H1 (cell line): ENCODE data around the gene ACE. TPM values are rescaled to one million over a fixed set of nuclear protein-coding genes. Genes with fewer than 3 reads are reported as not detected.

ENCODE experiments used
- CTCF ChIA-PET: fragments of 300-600 bp; sonication (Branson Sonifier 250); formaldehyde crosslinking; loops from one replicate; lab custom pipeline; 2021; ENCODE audit not compliant: partially characterized antibody; lab: Charles Lee
- POLR2A ChIA-PET: fragments of 300-600 bp; sonication (Branson Sonifier 250); formaldehyde crosslinking; loops from one replicate; lab custom pipeline; 2021; ENCODE audit warnings: inconsistent platforms; ENCODE audit not compliant: partially characterized antibody; lab: Charles Lee
- DNase-seq, 2 experiments: peaks; one replicate each; pipeline versions ENCODE4 v3.0.0 to v3.0.0-alpha.2; 2010 to 2022; ENCODE audit warnings: low spot score in 2 of 2, low read depth in 1 of 2, mixed read lengths in 1 of 2
- FAIRE-seq: peaks from 2 replicates; lab custom pipeline; 2011; peaks lifted over from hg19 to GRCh38; lab: Jason Lieb, UNC
- H2AFZ ChIP-seq: 2 replicates; pipeline ENCODE4 v1.8.1; 2012; ENCODE audit warnings: low read length, inconsistent platforms
- H2AK5ac ChIP-seq: 2 replicates; pipeline ENCODE4 v1.6.1; 2013; ENCODE audit warnings: low read depth, low read length
- H2BK120ac ChIP-seq: replicated peaks from 2 replicates; pipeline ENCODE3; 2013; ENCODE audit warnings: low read depth, low read length, inconsistent platforms
- H2BK12ac ChIP-seq: 2 replicates; pipeline ENCODE4 v1.6.1; 2013; ENCODE audit warnings: low read depth, low read length
- H2BK15ac ChIP-seq: 2 replicates; pipeline ENCODE4 v1.6.1; 2013; ENCODE audit warnings: low read length
- H2BK20ac ChIP-seq: 2 replicates; pipeline ENCODE4 v1.6.1; 2013; ENCODE audit warnings: low read length
- H2BK5ac ChIP-seq: 2 replicates; pipeline ENCODE4 v1.6.1; 2013; ENCODE audit warnings: low read depth, low read length
- H3K14ac ChIP-seq: 2 replicates; pipeline ENCODE4 v1.6.1; 2013; ENCODE audit warnings: inconsistent platforms; ENCODE audit not compliant: insufficient read length
- H3K18ac ChIP-seq: 2 replicates; pipeline ENCODE4 v1.6.1; 2013; ENCODE audit warnings: low read length; ENCODE audit errors: extremely low read depth
- H3K23ac ChIP-seq: 2 replicates; pipeline ENCODE4 v1.6.1; 2013; ENCODE audit warnings: inconsistent platforms; ENCODE audit not compliant: insufficient read length
- H3K23me2 ChIP-seq: 2 replicates; pipeline ENCODE4 v1.6.1; 2013; ENCODE audit warnings: low read depth, low read length
- H3K27ac ChIP-seq: 2 replicates; pipeline ENCODE4 v1.6.1; 2011; ENCODE audit warnings: low read depth, low read length, inconsistent platforms
- H3K27me3 ChIP-seq, 4 experiments: replicated peaks in 1 of 4; 1 replicate in 1 of 4; 2 replicates in 3 of 4; pipeline versions ENCODE4 v1.6.1 to v1.8.1; 2011 to 2013; ENCODE audit warnings: low read length in 3 of 4, mild to moderate bottlenecking in 3 of 4, inconsistent platforms in 2 of 4, mixed read lengths in 2 of 4, moderate library complexity in 1 of 4; ENCODE audit not compliant: control insufficient read depth in 3 of 4, insufficient read depth in 3 of 4; ENCODE audit errors: extremely low read depth in 1 of 4
- H3K36me3 ChIP-seq, 4 experiments: 2 replicates each; pipeline versions ENCODE4 v1.6.1 to v1.8.1; 2011 to 2013; ENCODE audit warnings: mild to moderate bottlenecking in 4 of 4, low read length in 3 of 4, moderate library complexity in 2 of 4, control low read depth in 1 of 4, inconsistent platforms in 1 of 4; ENCODE audit not compliant: insufficient read depth in 4 of 4, control insufficient read depth in 2 of 4
- H3K4ac ChIP-seq: replicated peaks from 2 replicates; pipeline ENCODE3; 2013; ENCODE audit warnings: low read length, low read depth, mixed read lengths, inconsistent platforms; ENCODE audit not compliant: insufficient read length
- H3K4me1 ChIP-seq, 4 experiments: replicated peaks in 1 of 4; 1 replicate in 1 of 4; 2 replicates in 3 of 4; pipeline versions ENCODE4 v1.6.1 to v1.8.1; 2011 to 2013; ENCODE audit warnings: low read length in 3 of 4, inconsistent platforms in 2 of 4, mixed read lengths in 1 of 4; ENCODE audit not compliant: insufficient read depth in 4 of 4, control insufficient read depth in 3 of 4
- H3K4me2 ChIP-seq, 2 experiments: 2 replicates each; pipeline versions ENCODE4 v1.6.1 to v1.8.1; 2011 to 2013; ENCODE audit warnings: low read depth in 2 of 2, low read length in 2 of 2, control low read depth in 1 of 2, inconsistent platforms in 1 of 2, mild to moderate bottlenecking in 1 of 2; ENCODE audit not compliant: insufficient read depth in 1 of 2
- H3K4me3 ChIP-seq, 4 experiments: fragments of 200-600, 300-600 bp in 1 of 4; sonication (generic), shearing (Covaris generic), sonication (Bioruptor Twin) in 1 of 4; 2 replicates each; pipeline versions ENCODE4 v1.5.1 to v1.8.1; 2011 to 2016; ENCODE audit warnings: low read length in 4 of 4, low read depth in 3 of 4, control low read depth in 2 of 4, inconsistent platforms in 2 of 4, mild to moderate bottlenecking in 2 of 4, mixed read lengths in 1 of 4, moderate library complexity in 1 of 4; ENCODE audit not compliant: insufficient read depth in 2 of 4; ENCODE audit errors: extremely low read depth in 1 of 4
- H3K56ac ChIP-seq: replicated peaks from 2 replicates; pipeline ENCODE3; 2013; ENCODE audit warnings: low read depth, mild to moderate bottlenecking, mixed read lengths, low read length, inconsistent platforms; ENCODE audit not compliant: insufficient read length
- H3K79me1 ChIP-seq: 2 replicates; pipeline ENCODE4 v1.6.1; 2013; ENCODE audit warnings: low read depth, low read length, control low read depth
- H3K79me2 ChIP-seq, 2 experiments: 2 replicates each; pipeline versions ENCODE4 v1.6.1 to v1.8.1; 2012 to 2013; ENCODE audit warnings: low read length in 2 of 2, mild to moderate bottlenecking in 2 of 2, inconsistent platforms in 1 of 2; ENCODE audit not compliant: insufficient read depth in 2 of 2, control insufficient read depth in 1 of 2
- H3K9ac ChIP-seq, 4 experiments: replicated peaks in 1 of 4; 1 replicate in 1 of 4; 2 replicates in 3 of 4; pipeline versions ENCODE4 v1.6.1 to v1.8.1; 2011 to 2013; ENCODE audit warnings: low read depth in 3 of 4, low read length in 3 of 4, control low read depth in 2 of 4, mild to moderate bottlenecking in 2 of 4, moderate library complexity in 2 of 4, inconsistent platforms in 1 of 4; ENCODE audit errors: extremely low read depth in 1 of 4
- H3K9me3 ChIP-seq, 2 experiments: 2 replicates each; pipeline versions ENCODE4 v1.6.1 to v1.8.1; 2012 to 2013; ENCODE audit warnings: mild to moderate bottlenecking in 2 of 2, moderate library complexity in 2 of 2, control low read depth in 1 of 2, inconsistent platforms in 1 of 2, low read depth in 1 of 2, low read length in 1 of 2, mixed read lengths in 1 of 2; ENCODE audit not compliant: insufficient read depth in 2 of 2
- H4K20me1 ChIP-seq, 2 experiments: replicated peaks in 1 of 2; 2 replicates each; pipeline versions ENCODE3 to v1.8.1; 2011 to 2013; ENCODE audit warnings: inconsistent platforms in 2 of 2, low read length in 2 of 2, mild to moderate bottlenecking in 1 of 2; ENCODE audit not compliant: insufficient read depth in 2 of 2, control insufficient read depth in 1 of 2
- H4K5ac ChIP-seq: 2 replicates; pipeline ENCODE4 v1.6.1; 2013; ENCODE audit warnings: low read length, low read depth, mixed read lengths, inconsistent platforms; ENCODE audit not compliant: insufficient read length
- H4K8ac ChIP-seq: 2 replicates; pipeline ENCODE4 v1.8.0; 2013; ENCODE audit warnings: mild to moderate bottlenecking, moderate library complexity, low read length, inconsistent platforms; ENCODE audit not compliant: insufficient read depth; ENCODE audit errors: extremely low read depth
- H4K91ac ChIP-seq: replicated peaks from 2 replicates; pipeline ENCODE3; 2013; ENCODE audit warnings: low read length, mixed read lengths, inconsistent platforms; ENCODE audit not compliant: insufficient read length
- E2F6 ChIP-seq: IDR thresholded peaks from 2 replicates; pipeline ENCODE4 v1.6.1; 2012; ENCODE audit warnings: inconsistent platforms
- KDM1A ChIP-seq: fragments of 200-600, 300-600 bp; sonication (generic); IDR thresholded peaks from 2 replicates; pipeline ENCODE4 v1.7.1; 2016; ENCODE audit warnings: mild to moderate bottlenecking, low read length, borderline replicate concordance
- WGBS, 2 experiments: shearing (Covaris generic) in 1 of 2; methylation state at CpG; one replicate each; pipeline versions ENCODE4 v1.1.6 to v1.1.7; 2013 to 2015; ENCODE audit warnings: low lambda C conversion rate in 2 of 2, mixed read lengths in 2 of 2, inconsistent platforms in 1 of 2, low coverage in 1 of 2, missing lambda C conversion rate in 1 of 2; ENCODE audit not compliant: insufficient replicate concordance in 2 of 2, insufficient coverage in 1 of 2, insufficient read length in 1 of 2; ENCODE audit errors: extremely low coverage in 1 of 2, missing lambda C conversion rate in 1 of 2; 5-methylcytosine and 5-hydroxymethylcytosine counted together
- polyA plus RNA-seq, 7 experiments: library from polyadenylated mRNA; depleted of rRNA in 3 of 7; stranded (reverse) in 5 of 7; unstranded in 2 of 7; fragments of >200 nt in 5 of 7; fragments of 200-250 nt in 2 of 7; gene quantifications; 1 replicate in 5 of 7; 2 replicates in 1 of 7; 4 replicates in 1 of 7; pipeline versions ENCODE4 v1.2.1 to v1.2.3, GENCODE V29; 2011 to 2013; ENCODE audit warnings: missing spikeins in 2 of 7, mixed read lengths in 2 of 7
- total RNA-seq: library from RNA; stranded (reverse); fragmentation: NEBNext Ultra II Directional; extraction: Animal tissue kit (Norgen Biotek cat#: 25700); gene quantifications from 2 replicates; pipeline ENCODE4 v1.2.1, GENCODE V29; 2021

The ACE gene
- total and polyA plus RNA-seq, 2 of the 8 experiments (the other 6 are each of a cell fraction or from before 2014, with no cell fraction given) = 2.5 to 5.5 TPM

GRCh38 chr17:63538693-63539595 is 62.1 kb downstream of the ACE start:
- Histone ChIP-seq H3K18ac (no peak overlapping the region; the same call in 1 of the 2 replicates), H2BK20ac (no peak overlapping the region), H2BK5ac (no peak overlapping the region), H3K23ac (no peak overlapping the region), H2BK12ac (no peak overlapping the region), H3K36me3 (no peaks in the 10 kb centered on the region), H3K56ac (no peak overlapping the region), H3K9me3 (no peaks in the 10 kb centered on the region), H3K79me2 (no peaks in the 10 kb centered on the region), H4K5ac (no peak overlapping the region), H3K9ac (no peak overlapping the region), H3K4ac (no peak overlapping the region), H3K4me3 (peak overlapping the region; percentile 2 to 57 (median 15); a peak in 5 of 8 replicates), H3K4me2 (peak overlapping the region; percentile 69 to 78), H2AFZ (no peak overlapping the region), H2BK15ac (peak overlapping the region; percentile 81; the same call in 1 of the 2 replicates), H3K79me1 (no peaks in the 10 kb centered on the region), H2BK120ac (no peak overlapping the region), H3K14ac (no peak overlapping the region), H3K27me3 (peaks cover 0 to 23% (median 14%) of the 10 kb centered on the region in 4 experiments; a peak in 5 of 7 replicates), H4K91ac (no peak overlapping the region), H3K23me2 (peaks cover 7% of the 10 kb centered on the region; the same call in 1 of the 2 replicates), H4K8ac (peak overlapping the region; percentile 46; the same call in 1 of the 2 replicates), H3K4me1 (peaks cover 0 to 14% (median 2%) of the 10 kb centered on the region in 4 experiments; a peak in 5 of 7 replicates), H3K27ac (no peak overlapping the region), H2AK5ac (no peak overlapping the region), H4K20me1 (no peaks in the 10 kb centered on the region)
- ChIA-PET CTCF (no interaction called here), POLR2A (no interaction called here)
- WGBS, 2 experiments = 73% methylated on average over 8 of the region's 9 CpGs; no CpG with 5 or more reads in 1 of the 2 experiments
- no peak for FAIRE-seq
- TF ChIP-seq KDM1A (no peak), E2F6 (peak; percentile 71; the same call in 1 of the 2 replicates)
- no peak for DNase-seq
